ENCODE measurements around the gene FBXL7.

- TF ChIP-seq, protein P1, sequence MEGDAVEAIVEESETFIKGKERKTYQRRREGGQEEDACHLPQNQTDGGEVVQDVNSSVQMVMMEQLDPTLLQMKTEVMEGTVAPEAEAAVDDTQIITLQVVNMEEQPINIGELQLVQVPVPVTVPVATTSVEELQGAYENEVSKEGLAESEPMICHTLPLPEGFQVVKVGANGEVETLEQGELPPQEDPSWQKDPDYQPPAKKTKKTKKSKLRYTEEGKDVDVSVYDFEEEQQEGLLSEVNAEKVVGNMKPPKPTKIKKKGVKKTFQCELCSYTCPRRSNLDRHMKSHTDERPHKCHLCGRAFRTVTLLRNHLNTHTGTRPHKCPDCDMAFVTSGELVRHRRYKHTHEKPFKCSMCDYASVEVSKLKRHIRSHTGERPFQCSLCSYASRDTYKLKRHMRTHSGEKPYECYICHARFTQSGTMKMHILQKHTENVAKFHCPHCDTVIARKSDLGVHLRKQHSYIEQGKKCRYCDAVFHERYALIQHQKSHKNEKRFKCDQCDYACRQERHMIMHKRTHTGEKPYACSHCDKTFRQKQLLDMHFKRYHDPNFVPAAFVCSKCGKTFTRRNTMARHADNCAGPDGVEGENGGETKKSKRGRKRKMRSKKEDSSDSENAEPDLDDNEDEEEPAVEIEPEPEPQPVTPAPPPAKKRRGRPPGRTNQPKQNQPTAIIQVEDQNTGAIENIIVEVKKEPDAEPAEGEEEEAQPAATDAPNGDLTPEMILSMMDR (conservative IDR thresholded peaks at IDR 0.05 in 1 of 2, IDR thresholded peaks at IDR 0.05 in 1 of 2; ENCODE audit: low read depth in 1 of 2, low read length in 2 of 2), result no peak
- TF ChIP-seq EZH2 (IDR thresholded peaks at IDR 0.05; ENCODE audit: low read length, missing control alignments), result no peak
These were observed 25.7 kb upstream of the FBXL7 start for GRCh38 chr5:15474143-15474719.

Data from fibroblast of lung (primary cell).